Kidney glomerular epithelial cell (primary cell): ENCODE data around the gene F12.
"Not testable (repeated sequence)": the region's sequence is repeated elsewhere in the genome, so short reads cannot be mapped to it uniquely, and the experiment has no call there.

Source experiments
- DNase-seq: peaks from one replicate; lab custom pipeline; 2025; lab: John Stamatoyannopoulos, UW

F12 gene

DNA sequence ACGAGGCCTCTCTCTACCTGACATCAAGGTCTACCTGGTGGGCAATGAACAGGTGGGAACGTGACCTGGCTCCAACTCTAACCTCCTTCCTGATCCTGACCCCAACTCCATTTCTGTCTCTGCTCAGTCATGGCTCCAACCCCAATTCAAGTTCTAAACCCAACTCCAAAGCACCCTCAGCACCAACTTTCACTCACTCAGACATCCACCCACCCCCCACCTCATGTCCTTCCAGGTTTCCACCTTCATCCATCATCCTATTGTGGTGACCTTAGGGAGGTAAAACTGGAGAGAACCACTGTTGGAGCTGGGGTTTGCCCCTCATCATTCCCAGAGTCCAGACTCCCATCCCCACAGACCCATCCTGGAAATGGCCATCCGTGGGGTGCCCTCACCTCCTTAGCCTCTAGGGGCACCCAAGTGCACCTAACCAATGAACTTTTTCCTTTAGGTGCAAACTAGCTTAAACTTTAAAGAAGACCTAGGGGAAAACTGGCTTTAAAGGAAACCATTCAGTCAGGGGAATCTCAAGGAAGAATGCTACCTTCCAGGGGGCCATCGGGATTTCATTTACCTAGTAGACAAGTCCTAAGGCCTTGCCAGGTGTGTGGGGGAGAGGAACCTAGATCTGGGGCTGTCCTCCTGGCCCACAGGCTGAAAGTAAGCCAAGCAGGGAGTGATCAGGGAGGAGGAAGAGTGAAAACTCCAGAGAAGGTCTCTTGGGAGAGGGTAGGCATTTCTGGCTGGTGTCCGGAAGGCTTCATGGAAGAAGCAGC is 40.3 kb downstream of the F12 start:
- no peak for DNase-seq

DNA sequence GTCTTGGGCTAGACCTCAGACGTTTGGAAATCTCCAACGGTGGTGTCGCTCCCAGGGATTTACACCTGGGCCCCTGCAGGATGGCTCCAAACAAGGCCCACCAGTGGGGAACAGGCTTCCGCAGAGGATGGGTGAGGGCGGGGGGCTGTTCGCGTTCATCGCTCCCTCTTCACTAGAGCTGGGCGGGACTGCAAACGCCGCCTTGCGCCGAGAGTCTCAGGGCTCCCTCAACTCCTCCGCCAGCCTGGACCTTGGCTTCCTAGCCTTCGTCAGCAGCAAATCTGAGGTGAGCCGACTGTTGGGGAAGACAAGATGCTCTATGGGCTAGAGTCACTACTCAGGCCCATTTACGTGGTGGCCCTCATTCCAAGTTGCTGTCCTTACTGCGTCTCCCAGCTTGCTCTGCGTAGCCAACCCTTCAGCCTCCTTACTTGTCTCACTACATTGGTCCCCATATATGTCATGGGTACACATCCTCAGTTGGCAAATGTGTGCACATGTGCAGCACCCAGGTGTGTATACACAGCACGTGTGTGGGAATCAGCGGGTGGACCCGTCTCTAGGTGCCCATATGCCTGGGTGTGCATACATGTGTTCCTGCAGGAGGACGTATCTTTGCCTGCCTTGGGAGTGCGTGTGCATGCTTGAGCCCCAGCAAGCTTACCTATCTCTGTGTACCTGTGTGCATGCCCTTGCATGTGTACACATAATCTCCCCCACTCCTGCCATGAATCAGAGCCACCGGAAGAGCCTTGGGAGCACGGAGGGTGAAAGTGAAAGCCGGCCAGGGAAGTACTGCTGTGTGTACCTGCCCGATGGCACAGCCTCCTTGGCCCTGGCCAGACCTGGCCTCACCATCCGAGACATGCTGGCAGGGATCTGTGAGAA is 41.1 kb downstream of the F12 start:
- DNase-seq, result no peak

GRCh38 chr5:177367323-177367848 is 42.0 kb downstream of the F12 start:
- DNase-seq, result no peak

- peak; percentile 86 for DNase-seq
Measured at GRCh38 chr5:177366528-177367322, 42.6 kb downstream of the F12 start.

- DNase-seq, result no peak
Measured at GRCh38 chr5:177365845-177366527, 43.4 kb downstream of the F12 start.

- no peak for DNase-seq
Measured at GRCh38 chr5:177364159-177364962, 45.0 kb downstream of the F12 start.

GRCh38 chr5:177363565-177363964 is 45.8 kb downstream of the F12 start:
- DNase-seq, result no peak

DNA sequence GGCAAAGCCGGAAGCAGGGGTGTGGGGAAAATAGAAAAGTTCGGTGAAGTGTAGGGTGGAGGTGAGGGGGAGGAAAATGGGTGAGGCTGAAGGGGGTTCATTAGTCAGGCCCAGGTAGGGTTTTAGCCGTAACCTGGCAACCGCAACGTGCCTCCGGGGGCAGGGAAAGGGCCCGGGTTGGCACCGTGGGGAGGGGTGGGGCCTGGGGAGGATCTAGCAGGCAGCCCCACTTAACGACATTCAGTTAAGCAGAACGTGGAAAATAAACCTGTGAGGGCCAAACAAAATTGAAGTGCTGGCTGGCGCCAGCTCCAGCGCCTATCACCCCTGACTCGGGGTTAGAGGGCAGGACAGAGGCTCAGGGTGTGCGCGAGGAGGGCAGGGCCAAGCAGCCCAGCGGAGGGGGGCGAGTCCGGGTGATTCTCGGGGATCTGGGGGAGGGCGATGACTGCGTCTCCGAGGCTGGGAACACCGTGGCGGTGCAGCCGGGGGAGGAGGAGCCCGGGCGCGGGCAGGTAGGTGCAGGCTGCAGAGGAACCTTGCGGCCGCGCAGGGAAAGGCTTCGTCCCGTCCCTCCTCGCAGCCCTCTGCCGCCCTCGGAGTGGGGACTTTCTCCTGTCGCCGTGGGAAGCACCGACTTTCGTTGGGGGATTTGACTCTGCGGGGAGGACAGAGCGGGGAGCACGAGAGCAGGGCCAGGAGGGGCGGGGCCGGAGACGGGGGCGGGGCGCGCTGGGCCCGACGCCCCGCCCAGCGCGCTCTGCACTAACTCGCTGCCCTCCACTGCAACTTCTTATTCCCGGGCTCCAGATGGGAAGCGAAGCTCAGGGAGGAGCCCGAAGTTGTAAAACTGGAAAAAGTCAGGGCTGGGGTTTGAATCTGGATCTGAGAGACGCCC is 46.5 kb downstream of the F12 start:
- DNase-seq, result peak; percentile 20

GRCh38 chr5:177362292-177362609 is 47.1 kb downstream of the F12 start:
- DNase-seq, result no peak

DNA sequence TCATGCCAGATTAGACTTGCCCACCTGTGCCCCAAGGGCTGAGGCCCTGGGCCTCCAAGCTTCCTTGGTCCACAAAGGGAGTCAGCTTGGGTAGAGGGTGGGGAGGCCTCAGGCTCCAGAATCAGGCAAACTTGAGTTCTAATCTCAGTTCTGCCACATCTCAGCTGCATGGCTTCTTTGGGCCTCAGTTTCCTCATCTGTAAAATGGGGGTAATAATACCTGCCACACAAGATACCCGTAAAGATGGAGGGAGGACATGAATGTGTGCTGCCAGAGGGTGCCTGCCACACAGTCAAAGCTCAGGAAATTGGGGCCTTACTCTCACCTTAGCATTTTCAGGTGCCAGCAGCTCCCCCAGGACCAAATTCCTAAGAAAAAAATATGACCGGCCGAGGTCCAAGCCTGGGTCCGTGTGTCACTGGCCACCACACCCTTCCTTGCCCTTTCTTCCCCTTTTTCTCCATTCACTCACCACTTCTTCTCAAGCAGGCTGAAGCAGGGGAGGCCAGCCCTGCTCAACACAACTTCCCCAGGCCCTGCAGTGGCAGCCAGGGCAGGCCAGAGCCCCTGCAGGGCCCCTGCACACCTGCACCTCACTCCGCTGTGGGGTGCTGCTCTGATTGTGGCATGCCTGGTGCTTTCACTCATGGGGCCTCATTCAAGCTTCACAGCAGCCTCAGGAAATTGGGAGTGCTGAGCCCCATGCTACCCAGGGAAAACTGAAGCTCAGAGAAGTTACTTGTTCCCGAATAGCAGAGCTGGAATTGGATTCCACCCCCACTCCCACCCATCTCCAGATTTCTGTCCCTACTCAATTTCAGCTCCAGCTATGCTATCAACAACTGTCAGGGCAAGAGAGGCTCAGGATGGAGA is 47.7 kb downstream of the F12 start:
- DNase-seq, result no peak

DNA sequence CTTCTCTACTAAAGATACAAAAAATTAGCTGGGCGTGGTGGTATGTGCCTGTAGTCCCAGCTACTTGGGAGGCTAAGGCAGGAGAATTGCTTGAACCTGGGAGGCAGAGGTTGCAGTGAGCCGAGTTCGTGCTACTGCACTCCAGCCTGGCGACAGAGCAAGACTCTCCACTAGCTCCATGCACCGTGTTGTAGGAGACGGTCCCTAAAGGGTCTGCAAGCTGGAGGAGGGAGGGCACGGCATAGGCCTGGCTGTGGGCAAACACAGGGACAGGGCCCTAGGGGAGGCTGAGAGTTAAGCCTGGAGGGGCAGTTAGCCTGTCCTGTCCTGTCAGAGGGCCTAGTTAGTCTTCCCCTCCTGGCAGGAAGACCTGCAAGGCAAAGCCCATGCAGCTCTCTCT is 48.6 kb downstream of the F12 start:
- DNase-seq, result not testable (repeated sequence)

DNA sequence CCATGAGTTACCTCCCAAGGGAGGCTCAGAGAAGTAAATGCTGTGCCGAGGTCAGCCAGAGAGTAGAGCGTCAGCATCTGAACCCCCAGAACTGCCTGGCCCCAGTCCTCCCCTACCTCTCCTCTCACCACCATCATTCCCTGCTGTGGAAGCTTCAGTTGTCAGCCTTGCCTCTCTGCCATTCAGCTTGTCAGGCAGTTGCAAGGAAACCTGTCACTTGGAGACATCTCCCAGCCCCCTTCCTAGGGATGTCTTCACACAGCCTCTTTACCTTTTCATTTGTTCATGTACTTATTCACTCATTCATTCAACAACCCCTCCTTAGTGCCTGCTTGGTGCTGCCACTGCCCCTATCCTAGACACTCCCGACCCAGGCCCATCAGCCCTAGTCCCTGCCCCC is 49.5 kb downstream of the F12 start:
- no peak for DNase-seq

- no peak for DNase-seq
Measured at GRCh38 chr5:177359451-177359851, 49.9 kb downstream of the F12 start.

GRCh38 chr5:177358370-177358819 is 51.0 kb downstream of the F12 start:
- DNase-seq, result no peak

GRCh38 chr5:177357459-177358351 is 51.7 kb downstream of the F12 start, which contains the start of gene RGS14:
RGS14 (plus strand) TSS chr5:177357924; CDS start chr5:177358025, 101 bp downstream.
- no peak for DNase-seq

- no peak for DNase-seq
Measured at GRCh38 chr5:177357146-177357458, 52.3 kb downstream of the F12 start.

DNA sequence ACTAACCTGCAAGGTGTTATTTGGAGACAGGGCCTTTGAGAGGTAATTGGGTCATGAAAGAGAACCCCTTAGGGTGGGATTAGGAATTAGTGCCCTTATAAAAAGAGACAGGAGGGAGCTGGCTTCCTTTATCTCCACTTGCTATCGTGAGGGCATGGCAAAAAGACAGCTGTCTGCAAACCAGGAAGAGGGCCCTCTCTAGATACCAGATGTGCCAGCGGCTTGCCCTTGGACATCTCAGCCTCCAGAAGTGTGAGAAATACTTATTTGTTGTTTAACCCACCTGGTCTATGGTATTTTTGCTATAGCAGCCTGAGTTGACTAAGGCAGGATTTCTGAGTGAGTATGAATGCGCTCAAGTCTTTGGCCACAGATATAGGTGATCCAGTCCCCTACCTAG is 52.6 kb downstream of the F12 start:
- no peak for DNase-seq

GRCh38 chr5:177355868-177356168 is 53.5 kb downstream of the F12 start:
- DNase-seq, result no peak
